Endothelial cell of umbilical vein (primary cell): Measurements from ENCODE around the gene PTGFRN.

Experiments
- CTCF ChIP-seq, 2 donors: IDR thresholded peaks; 1 replicate in 1 of 2; 2 replicates in 1 of 2; pipeline ENCODE4 v1.5.1; 2011; ENCODE audit warnings: low read length in 2 of 2, mild to moderate bottlenecking in 2 of 2, moderate library complexity in 2 of 2, control low read depth in 1 of 2, inconsistent platforms in 1 of 2, low read depth in 1 of 2; ENCODE audit not compliant: insufficient read depth in 1 of 2; ENCODE audit errors: extremely low read depth in 1 of 2
- EZH2 ChIP-seq: IDR thresholded peaks from 2 replicates; pipeline ENCODE4 v1.6.1; 2012; ENCODE audit warnings: borderline replicate concordance, low read depth, mild to moderate bottlenecking, moderate library complexity, low read length, inconsistent platforms; ENCODE audit not compliant: severe bottlenecking
- JUN ChIP-seq: IDR thresholded peaks from 2 replicates; pipeline ENCODE4 v1.6.1; 2011; ENCODE audit warnings: borderline replicate concordance, low read depth; ENCODE audit not compliant: insufficient read length, insufficient read depth
- MYC ChIP-seq: IDR thresholded peaks from one replicate; pipeline ENCODE4 v1.6.1; 2011; ENCODE audit warnings: mild to moderate bottlenecking, low read depth, low read length
- POLR2A ChIP-seq: IDR thresholded peaks from 2 replicates; pipeline ENCODE4 v1.6.1; 2012; ENCODE audit warnings: low read depth, mild to moderate bottlenecking, control low read depth, low read length
- POLR2AphosphoS5 ChIP-seq: IDR thresholded peaks from 2 replicates; pipeline ENCODE4 v1.6.1; 2012; ENCODE audit warnings: low read depth, mild to moderate bottlenecking, control low read depth, low read length, moderate library complexity; ENCODE audit not compliant: insufficient read depth

- TF ChIP-seq EZH2 = no peak
- no peak for TF ChIP-seq CTCF (IDR thresholded peaks at IDR 0.05; ENCODE audit: extremely low read depth in 1 of 2, insufficient read depth in 1 of 2, low read depth in 1 of 2, low read length in 2 of 2)
- no peak for TF ChIP-seq POLR2AphosphoS5
- no peak for TF ChIP-seq POLR2A
- TF ChIP-seq MYC = no peak
- TF ChIP-seq JUN = no peak
Observed at GRCh38 chr1:116911188-116911553, 1.5 kb downstream of the PTGFRN start.
